ENCODE measurements around the gene GFI1. TPM values are rescaled to one million over a fixed set of nuclear protein-coding genes. Genes with fewer than 3 reads are reported as not detected.

GFI1 gene
- total RNA-seq, 1 experiment from 2014 or later, result 0.93 TPM

- Histone ChIP-seq H3K9me3 (no peaks in the 10 kb centered on the region), H3K4me3 (ENCODE audit: low read depth, low read length) (no peak overlapping the region), H3K27me3 (replicated peaks; ENCODE audit: control insufficient read depth, insufficient read depth, low read length) (no peaks in the 10 kb centered on the region), H3K4me1 (no peaks in the 10 kb centered on the region), H3K36me3 (ENCODE audit: control insufficient read depth, insufficient read depth, low read length) (no peaks in the 10 kb centered on the region)
- no peak for TF ChIP-seq CTCF (IDR thresholded peaks at IDR 0.05; ENCODE audit: insufficient read depth in 1 of 2, low read depth in 1 of 2, low read length in 1 of 2, severe bottlenecking in 1 of 2, unreplicated experiment in 1 of 2)
- ChIA-PET POLR2A (no interaction called here), CTCF (no interaction called here)
- no peaks in the 10 kb centered on the region for H3K9me3 Mint-ChIP-seq (ENCODE audit: unreplicated experiment)
- H3K27me3 Mint-ChIP-seq (ENCODE audit: insufficient read depth, unreplicated experiment), result no peaks in the 10 kb centered on the region
- no peak overlapping the region for H3K4me3 Mint-ChIP-seq (ENCODE audit: unreplicated experiment)
- no peaks in the 10 kb centered on the region for H3K4me1 Mint-ChIP-seq (ENCODE audit: low read depth, unreplicated experiment)
- BruUV-seq (replicated peaks), result no TSS peak
- no peak overlapping the region for H3K27ac Mint-ChIP-seq (ENCODE audit: unreplicated experiment)
- intact Hi-C loops (cut with micrococcal nuclease; ENCODE audit: unreplicated experiment), result no loop called here
- DNase-seq, result no peak
- no peaks in the 10 kb centered on the region for H3K36me3 Mint-ChIP-seq (ENCODE audit: insufficient read depth, unreplicated experiment)
These were observed 21.5 kb downstream of the GFI1 start for GRCh38 chr1:92465256-92465647.

GRCh38 chr1:92464588-92465255, 22.0 kb downstream of the GFI1 start:
- no peaks in the 10 kb centered on the region for H3K27me3 ChIP-seq (replicated peaks; ENCODE audit: control insufficient read depth, insufficient read depth, low read length)
- no TSS peak for BruUV-seq (replicated peaks)
- no peaks in the 10 kb centered on the region for H3K36me3 ChIP-seq (ENCODE audit: control insufficient read depth, insufficient read depth, low read length)
- no peak overlapping the region for H3K4me3 ChIP-seq (ENCODE audit: low read depth, low read length)
- Mint-ChIP-seq H3K36me3 (ENCODE audit: insufficient read depth, unreplicated experiment) (no peaks in the 10 kb centered on the region), H3K9me3 (ENCODE audit: unreplicated experiment) (no peaks in the 10 kb centered on the region), H3K4me1 (ENCODE audit: low read depth, unreplicated experiment) (no peaks in the 10 kb centered on the region), H3K4me3 (ENCODE audit: unreplicated experiment) (no peak overlapping the region), H3K27ac (ENCODE audit: unreplicated experiment) (no peak overlapping the region), H3K27me3 (ENCODE audit: insufficient read depth, unreplicated experiment) (no peaks in the 10 kb centered on the region)
- ChIA-PET CTCF (no interaction called here), POLR2A (no interaction called here)
- DNase-seq, result no peak
- H3K4me1 ChIP-seq, result no peaks in the 10 kb centered on the region
- intact Hi-C loops (cut with micrococcal nuclease; ENCODE audit: unreplicated experiment), result no loop called here
- no peak for TF ChIP-seq CTCF (IDR thresholded peaks at IDR 0.05; ENCODE audit: insufficient read depth in 1 of 2, low read depth in 1 of 2, low read length in 1 of 2, severe bottlenecking in 1 of 2, unreplicated experiment in 1 of 2)
- no peaks in the 10 kb centered on the region for H3K9me3 ChIP-seq

- DNase-seq, result no peak
- no TSS peak for BruUV-seq (replicated peaks)
- Mint-ChIP-seq H3K9me3 (ENCODE audit: unreplicated experiment) (no peaks in the 10 kb centered on the region), H3K27ac (ENCODE audit: unreplicated experiment) (no peak overlapping the region), H3K4me1 (ENCODE audit: low read depth, unreplicated experiment) (no peaks in the 10 kb centered on the region), H3K36me3 (ENCODE audit: insufficient read depth, unreplicated experiment) (no peaks in the 10 kb centered on the region), H3K4me3 (ENCODE audit: unreplicated experiment) (no peak overlapping the region), H3K27me3 (ENCODE audit: insufficient read depth, unreplicated experiment) (no peaks in the 10 kb centered on the region)
- Histone ChIP-seq H3K9me3 (no peaks in the 10 kb centered on the region), H3K4me3 (ENCODE audit: low read depth, low read length) (no peak overlapping the region), H3K27me3 (replicated peaks; ENCODE audit: control insufficient read depth, insufficient read depth, low read length) (no peaks in the 10 kb centered on the region), H3K4me1 (no peaks in the 10 kb centered on the region; the same call in 1 of the 2 replicates), H3K36me3 (ENCODE audit: control insufficient read depth, insufficient read depth, low read length) (no peaks in the 10 kb centered on the region)
- ChIA-PET CTCF (no interaction called here), POLR2A (no interaction called here)
- intact Hi-C loops (cut with micrococcal nuclease; ENCODE audit: unreplicated experiment), result no loop called here
- no peak for TF ChIP-seq CTCF (IDR thresholded peaks at IDR 0.05; ENCODE audit: insufficient read depth in 1 of 2, low read depth in 1 of 2, low read length in 1 of 2, severe bottlenecking in 1 of 2, unreplicated experiment in 1 of 2)
These were observed 25.2 kb downstream of the GFI1 start for GRCh38 chr1:92461364-92462097.
